Measurements from ENCODE around the gene CRADD.

CRADD gene

DNA sequence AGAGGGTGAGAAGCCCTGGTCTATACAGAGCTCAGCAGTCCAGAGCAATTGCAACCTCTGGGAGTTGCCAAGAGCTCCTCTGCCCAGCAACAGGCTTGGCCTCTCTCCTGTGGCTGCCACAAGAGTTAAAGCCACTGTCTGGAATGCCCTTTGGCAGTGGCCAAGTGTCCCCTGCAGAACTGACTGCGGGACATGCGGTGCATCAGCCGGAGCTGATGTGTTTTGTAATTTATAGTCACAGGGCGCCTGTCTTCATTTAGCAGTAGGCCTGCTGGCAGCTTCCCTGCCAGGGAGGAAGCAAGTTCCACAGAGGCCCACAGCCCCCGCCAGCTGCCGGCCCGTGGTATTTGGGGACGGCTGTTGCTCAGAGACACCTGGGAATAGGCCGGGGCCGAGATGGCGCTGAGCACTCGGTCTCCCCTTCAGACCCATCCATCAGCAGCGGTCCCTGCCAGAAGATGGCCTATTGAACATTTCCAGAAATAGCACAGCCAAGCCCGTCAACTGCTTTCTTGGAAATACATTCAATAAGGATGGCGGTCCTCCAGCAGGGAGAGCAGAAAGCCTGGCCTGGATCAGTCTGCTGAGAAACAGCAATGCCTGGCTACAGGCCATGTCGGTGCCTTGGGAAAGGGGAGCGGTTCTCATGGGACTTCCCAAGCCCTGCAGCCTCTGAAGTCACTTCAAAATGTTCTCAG is 217.4 kb downstream of the CRADD start:
- DNase-seq, result peak in 50 of 51 donors; percentile 25 to 96 (median 73)

DNA sequence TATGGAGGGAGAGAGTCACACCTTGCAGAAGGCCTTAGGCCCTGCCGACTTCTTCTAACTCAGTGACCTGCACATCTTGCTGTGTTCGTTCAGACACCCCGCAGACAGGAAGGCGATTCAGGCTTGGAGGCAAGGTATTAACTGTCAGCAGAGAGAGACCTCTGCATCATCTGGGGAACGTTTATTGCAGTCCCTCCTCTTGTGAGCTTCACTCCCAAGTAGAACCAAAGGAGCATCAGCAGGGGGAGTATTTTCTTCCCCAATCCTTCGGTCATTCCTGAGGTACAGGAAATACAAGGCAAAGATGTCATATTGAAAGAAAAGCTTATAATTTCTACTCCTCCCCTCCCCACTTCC is 217.9 kb downstream of the CRADD start:
- DNase-seq, result no peak

DNA sequence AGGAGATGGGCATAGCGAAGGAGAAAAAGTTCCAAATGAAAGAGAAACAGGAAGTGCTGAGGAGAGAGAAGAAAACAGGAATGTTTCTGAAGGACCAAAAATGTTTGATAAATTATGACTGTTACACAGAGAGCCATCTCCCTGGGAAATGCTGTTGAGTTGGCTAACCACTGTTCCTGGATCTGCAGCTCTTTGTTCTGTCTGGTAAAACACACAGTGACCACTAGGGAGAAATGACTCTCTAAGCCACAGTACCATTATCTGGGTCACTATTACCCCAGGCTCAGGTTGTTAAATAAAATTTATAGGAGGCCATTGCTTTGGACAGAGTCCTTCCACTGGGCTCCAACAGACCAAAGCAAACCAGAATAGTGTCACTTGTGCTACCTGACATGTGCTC is 219.3 kb downstream of the CRADD start:
- DNase-seq, result no peak

DNA sequence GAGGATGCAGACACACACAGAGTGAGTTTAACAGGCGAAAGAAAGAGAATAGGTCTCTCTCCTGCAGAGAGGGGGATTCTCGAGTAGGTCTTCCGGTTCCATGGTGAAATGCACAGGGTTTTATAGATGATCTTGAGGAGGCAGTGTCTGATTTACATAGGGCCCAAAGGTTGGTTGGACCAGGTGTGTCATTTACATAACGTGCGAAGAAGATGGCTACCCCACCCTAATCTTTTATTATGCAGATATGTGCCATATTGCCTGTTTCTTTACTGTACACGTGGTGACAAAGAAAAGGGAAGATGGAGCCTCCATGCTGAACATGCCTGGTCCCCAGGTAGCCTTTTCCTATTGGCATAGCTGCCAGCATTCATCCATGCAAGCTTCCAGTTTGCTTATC is 219.8 kb downstream of the CRADD start:
- no peak for DNase-seq

DNA sequence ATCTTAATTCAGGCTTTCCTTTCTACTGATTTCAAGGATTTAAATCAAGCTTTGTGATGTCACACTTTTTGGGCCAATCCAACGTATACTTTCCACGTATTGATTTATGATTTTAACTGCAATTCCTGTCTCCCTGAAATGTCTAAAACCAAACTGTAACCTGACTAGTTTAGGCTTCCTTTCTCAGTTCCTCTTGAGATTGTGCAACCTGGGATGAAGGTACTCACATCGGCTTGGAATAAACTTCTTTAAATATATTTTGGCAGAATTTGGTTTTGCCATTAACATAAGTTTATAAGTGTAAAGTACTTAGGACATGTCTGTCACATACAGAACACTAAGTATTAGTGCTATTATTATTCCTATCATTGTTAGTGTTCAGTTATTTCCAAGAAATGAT is 224.6 kb downstream of the CRADD start:
- DNase-seq, result no peak

DNA sequence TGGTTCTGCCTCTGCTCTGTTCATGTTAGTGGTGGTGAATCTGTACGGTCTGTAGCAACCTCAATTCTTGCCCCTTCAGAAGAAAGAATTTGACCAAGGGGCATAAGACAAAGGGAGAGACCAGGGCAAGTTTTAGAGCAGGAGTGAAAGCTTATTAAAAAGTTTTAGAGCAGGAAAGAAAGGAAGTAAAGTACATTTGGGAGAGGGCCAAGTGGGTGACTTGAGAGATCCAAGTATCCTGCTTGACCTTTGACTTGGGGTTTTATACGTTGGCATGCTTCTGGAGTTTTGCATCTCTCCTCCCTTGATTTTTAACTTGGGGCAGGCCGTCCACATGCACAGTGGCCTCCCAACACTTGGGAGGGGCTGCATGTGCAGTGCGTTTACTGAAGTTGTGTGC is 225.0 kb downstream of the CRADD start:
- DNase-seq, result no peak

DNA sequence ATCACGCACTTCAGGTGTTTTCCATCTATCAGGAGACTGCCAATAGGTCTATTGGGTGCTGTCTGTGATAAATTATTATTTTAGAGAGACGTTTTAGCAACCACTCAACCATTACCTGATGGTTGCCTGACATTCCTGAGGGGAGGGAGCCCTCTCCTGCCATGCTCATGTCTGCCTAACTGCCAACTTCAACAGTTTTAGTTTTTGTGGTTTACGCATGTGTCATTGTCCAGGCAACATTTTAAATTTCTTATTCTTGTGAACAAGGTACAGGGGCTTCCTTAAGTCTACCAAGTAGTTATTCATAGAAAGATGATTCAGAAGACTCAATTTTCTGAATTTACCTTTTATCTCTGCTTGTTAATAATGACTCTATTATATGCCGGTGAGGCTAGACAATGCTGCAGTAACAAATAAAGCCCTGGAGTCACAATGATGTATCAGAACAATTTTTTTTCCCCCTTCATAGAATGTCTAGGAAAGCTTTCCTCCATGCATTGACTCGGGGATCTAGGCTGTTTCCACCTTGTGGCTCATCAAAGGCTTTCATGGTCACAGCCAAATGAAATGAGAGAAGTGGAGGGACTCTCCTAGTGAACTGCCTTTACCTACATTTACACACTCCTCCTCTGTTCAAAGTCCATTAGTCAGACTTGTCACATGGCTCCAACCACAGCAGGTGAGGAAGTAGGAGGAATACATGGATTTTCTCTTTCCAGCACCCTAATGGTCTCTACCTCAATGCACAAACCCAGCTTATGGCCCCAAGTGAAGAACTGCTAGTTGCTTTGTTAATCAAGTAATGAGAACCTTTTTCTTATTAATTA is 225.8 kb downstream of the CRADD start:
- no peak for DNase-seq

DNA sequence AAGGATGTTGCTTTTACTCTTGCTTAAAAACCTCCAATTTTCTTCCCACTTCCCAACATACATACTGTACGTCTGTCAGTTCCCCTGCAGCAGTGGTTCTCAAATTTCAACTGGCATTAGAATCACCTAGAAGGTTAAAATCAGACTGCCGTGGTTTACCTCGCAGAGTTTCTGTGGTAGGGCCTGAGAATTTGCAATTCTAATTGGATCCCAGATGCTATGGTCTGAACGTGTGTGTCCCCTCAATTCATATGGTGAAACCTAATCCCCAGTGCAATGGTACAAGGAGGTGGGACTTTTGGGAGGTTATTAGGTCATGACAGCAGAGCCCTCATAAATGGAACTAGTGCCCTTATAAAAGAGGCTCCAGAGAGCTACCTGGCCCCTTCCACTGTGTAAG is 226.9 kb downstream of the CRADD start:
- no peak for DNase-seq

DNA sequence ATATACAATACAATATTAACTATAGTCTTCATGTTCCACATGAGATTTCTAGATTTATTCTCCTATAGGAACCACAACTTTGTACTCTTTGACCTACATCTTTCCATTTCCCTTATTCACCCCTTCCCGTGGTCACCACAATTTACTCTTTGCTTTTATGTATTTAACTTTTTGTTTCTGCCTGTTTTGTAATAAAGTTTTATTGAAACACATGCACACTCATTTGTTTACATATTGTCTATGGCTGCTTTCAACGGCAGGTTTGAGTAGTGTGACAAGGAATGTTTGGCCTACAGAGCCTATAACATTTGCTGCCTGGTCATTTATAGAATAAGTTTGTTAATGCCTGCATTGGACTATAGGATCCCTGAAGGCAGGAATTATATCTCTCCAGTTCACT is 231.1 kb downstream of the CRADD start:
- DNase-seq, result no peak

DNA sequence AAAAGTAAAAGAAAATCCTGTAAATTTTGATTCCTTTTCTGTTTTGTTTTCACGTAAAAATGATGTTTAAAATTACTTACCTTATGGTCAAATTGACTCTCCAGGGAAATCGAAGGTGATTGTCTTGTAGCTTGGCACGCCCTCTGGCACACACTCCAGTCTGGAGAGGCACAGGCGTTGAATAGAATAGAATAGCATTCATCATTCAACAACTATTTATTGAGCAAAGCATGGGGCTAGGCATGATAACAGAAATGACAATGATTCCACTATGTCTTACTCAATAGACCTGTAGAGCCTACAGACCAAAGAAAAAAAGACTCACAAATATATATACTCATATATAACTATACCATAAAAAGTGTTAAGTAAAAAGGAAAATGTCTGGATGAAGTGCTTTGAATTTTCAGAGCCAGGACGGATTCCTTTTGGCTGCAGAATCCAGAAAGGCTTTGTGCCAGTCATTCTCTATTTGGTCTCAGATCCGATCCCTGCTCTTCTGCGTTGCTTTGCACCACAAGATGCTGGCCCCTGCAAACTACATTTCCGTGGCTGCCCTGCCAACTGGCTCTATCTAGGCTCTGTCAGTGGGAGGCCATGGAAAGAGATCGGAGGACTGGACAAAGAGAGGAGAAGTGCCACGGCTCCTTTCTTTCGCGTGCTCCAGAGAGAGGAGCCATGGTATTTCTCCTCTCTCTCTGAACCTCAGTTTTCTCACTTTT is 231.8 kb downstream of the CRADD start:
- peak in 13 of 51 donors; percentile 1 to 30 (median 8) for DNase-seq

DNA sequence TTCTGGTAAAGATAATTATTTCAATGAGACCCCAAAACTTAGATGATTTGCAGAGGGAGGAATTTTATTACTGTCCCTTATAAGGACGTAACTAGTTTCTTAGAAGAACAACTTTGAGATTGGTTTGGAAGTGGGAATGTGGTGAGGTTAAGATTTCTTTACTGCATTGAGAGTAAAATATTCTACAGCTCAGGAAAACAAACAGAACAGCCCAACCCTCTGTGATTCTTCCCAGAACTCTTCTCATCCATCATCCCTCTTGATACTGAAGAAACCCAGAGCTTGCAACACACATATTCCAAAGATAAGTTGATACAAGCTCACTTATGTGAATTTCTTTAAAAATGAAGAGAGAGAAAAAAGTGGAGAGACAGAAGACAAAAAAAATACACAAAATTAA is 234.2 kb downstream of the CRADD start:
- DNase-seq, result no peak

DNA sequence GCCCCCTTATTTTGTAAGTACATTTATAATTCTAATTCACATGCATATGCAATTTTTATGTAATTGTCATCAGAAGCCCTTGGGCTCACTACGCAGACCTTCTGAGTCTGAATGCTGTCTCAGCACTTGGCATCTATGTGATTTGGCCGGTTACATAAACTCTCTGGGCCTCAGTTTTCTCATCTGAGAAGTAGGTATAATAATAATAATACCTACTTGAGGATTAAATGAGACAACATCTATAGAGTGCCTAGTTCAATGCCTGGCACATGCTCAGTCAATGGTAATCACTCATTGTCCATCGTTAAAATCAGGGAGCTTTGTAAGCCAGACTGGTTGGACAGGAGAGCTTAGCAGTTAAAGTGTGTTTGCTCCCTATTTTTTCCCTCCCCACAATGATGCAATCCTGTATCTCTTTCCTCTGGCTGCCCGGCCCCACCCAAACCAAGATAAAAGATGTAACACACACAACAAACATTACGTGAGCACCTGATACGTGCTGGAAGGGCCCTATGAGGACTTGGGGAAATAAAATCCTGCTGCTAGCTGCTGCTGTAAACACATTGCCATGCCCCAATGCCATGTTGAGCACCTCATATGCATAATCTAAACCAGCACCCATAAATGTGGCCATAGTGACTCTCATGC is 235.0 kb downstream of the CRADD start:
- DNase-seq, result no peak

DNA sequence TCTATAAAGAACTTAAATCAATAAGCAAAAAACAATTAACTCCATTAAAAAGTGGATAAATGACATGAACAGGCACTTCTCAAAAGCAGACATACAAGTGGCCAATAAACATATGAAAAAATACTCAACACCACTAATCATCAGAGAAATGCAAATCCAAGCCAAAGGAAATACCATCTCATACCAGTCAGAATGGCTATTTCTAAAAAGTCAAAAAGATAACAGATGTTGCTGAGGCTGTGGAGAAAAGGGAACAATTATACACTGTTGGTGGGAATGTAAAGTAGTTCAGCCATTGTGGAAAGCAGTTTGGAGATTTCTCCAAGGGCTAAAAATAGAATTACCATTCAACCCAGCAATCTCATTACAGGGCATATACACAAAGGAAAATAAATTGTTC is 236.7 kb downstream of the CRADD start:
- no peak for DNase-seq

DNA sequence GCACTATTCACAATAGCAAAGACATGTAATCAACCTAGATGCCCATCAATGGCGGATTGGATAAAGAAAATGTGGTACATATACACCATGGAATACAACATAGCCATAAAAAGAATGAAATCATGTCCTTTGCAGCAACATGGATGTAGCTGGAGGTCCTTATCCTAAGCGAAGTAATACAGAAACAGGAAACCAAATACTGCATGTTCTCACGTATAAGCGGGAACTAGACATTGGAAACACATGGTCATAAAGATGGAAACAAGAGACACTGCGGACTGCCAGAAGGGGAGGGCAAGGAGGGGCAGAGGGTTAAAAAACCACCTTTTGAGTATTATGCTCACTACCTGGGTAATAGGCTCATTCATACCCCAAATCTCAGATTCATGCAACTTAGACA is 237.1 kb downstream of the CRADD start:
- DNase-seq, result no peak

DNA sequence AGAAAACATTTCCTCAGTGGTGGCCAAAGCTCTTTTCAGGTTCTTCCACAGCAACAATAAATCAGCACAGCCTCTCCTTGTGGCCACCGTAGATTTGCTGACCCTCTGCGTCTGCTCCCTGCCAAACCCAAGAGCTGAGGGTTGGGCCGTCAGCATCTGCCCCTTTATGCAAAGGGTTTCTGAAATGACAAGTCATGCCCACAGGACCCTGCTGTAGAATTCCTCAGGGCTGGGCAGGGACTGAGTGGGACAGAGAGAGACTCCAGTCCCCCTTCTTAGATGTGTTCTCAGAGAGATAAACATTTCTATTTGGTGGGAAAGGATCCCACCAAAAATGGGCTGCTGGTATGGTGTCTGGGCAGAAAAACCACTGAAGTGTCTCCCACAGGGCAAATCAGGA is 238.2 kb downstream of the CRADD start:
- no peak for DNase-seq

DNA sequence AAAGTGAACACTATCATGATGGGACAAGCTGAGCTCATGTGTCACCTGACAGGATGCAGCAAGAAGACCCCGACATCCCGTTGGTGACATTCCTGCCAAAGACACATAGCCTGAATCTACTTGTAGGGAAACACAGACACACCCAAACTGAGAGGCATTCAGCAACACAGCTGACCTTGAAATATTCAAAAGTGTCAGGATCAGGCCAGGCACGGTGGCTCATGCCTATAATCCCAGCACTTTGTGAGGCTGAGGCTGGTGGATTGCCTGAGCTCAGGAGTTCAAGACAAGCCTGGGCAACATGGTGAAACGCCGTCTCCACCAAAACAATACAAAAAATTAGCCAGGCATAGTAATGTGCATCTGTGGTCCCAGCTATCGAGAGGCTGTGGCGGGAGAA is 239.2 kb downstream of the CRADD start:
- no peak for DNase-seq

DNA sequence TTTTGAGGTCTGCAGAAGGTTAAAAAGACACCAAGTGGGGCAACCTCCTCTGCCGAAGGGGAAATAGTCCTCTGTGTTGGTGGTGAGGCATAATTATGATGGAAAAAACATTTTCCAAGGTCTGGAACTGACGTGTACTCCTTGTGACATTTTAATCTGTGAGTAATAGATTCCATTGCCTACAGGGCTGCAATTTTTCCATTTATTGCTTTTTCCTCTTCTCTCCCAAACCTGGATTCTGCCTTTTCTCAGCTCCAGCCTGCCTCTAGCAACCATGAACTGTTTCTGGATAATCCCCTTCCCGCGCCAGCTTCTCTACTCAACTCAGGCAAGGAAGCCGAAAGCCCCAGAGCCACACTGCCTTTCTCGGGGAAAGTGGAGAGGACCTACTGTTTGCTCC is 241.1 kb downstream of the CRADD start:
- DNase-seq, result no peak

DNA sequence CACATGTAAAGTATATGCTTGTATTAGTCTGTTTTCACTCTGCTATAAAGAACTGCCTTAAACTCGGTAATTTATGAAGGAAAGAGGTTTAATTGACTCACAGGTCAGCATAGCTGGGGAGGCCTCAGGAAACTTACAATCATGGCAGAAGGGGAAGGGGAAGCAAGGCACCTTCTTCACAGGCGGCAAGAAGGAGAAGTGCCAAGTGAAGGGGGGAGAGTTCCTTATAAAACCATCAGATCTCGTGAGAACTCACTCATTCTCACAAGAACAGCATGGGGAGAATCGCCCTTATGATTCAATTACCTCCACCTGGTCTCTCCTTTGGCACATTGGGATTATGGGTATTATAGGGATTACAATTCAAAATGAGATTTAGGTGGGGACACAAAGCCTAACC is 241.7 kb downstream of the CRADD start:
- DNase-seq, result no peak

DNA sequence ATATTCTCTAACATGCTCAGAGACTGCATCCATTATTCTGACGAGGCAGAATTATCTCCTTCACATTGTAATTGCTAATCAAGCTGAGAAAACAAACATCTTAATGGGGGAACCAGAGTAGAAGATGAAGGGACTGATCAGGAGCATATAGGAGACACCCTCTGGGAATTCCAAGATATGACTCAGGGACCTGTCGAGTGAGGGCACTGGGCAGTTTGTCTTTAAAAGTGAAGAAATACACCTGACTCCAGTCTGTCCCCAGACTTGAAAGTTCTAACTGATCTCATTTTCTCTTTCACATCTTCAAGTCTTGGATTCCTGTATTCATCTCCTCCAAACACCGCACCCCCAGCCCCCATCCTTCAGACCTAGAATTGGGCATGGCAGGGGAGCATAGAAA is 244.3 kb downstream of the CRADD start:
- no peak for DNase-seq

DNA sequence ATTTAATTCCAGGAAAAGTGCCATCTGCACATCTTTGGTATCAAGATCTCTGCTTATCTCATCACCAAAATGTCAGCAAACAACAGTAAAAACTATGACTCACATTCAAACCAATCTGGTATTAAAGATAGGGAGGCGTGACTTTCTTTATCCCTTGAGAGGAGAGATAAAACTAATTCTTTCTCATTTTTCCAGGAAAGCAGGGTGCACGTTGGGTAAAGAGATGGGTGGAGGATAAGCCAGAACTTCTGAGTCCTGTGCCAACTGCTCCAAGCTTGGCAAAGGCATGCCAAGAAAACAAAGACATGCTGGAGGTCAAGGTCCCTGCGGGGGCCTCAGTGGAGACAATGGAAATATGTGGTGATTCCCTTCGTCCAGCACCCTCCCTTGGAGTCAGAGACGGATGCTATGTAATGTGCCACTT is 245.4 kb downstream of the CRADD start:
- DNase-seq, result no peak

DNA sequence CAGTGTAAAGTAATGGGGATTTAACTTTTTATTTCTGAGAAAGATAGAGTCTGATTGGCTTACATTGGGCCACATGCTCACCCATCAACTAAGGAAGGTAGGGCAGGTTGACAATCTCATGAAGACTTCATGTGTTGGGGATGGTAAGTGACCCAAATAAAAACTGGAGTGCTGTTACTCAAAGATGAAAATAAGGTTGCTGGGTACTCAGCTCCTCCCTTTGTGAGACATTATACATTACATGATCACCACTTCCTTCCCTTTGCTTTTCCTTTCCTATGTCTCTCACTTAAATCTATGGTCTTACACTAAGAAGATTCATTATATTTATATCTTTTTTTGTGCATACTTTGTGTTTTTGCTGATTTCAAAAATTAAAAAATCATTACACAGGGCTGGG is 247.2 kb downstream of the CRADD start:
- no peak for DNase-seq

DNA sequence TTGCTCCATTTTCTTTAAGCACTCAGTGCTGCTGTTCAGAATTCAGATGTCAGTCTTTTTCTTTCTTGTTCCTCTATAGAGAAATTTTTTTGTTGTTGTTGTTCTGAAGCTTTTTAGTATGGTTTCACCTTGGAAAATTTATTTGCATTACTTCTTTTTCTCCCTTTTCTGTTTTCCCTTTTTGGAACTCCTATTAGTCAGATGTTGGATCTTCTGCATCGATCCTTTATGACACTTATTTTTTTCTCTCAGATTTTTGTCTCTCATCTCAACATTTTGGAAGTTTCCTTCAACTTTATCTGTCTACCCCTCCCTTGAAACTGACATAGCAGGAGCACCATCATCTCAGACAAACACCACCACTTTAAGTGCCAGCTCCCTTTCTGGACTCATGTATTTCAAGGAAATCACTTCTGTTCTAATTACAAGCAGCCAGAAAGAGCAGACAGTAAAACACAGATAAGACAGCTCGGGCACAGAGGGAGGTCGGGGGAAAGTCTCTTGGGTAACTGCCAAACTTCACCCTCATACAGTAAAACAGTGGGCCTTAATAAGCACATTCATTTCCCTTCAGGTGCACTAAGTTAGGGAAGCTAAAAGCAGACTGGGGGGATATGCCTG is 248.5 kb downstream of the CRADD start:
- DNase-seq, result no peak
